Dedifferentiated amniotic fluid mesenchymal stem cell (primary cell): ENCODE measurements around the gene FAM186B.
"Not testable (repeated sequence)": the region's sequence is repeated elsewhere in the genome, so short reads cannot be mapped to it uniquely, and the experiment has no call there.

Experiments used
- DNase-seq: peaks from one replicate; pipeline ENCODE4 v3.0.0-alpha.2; 2016; ENCODE audit errors: extremely low spot score

FAM186B gene

GRCh38 chr12:49635656-49636055 is 30.2 kb upstream of the FAM186B start:
- no peak for DNase-seq

- no peak for DNase-seq
Measured at GRCh38 chr12:49635036-49635435, 29.6 kb upstream of the FAM186B start.

- DNase-seq, result no peak
Measured at GRCh38 chr12:49633703-49634345, 28.4 kb upstream of the FAM186B start.

- no peak for DNase-seq
Measured at GRCh38 chr12:49632986-49633702, 27.7 kb upstream of the FAM186B start.

GRCh38 chr12:49632401-49632800 is 27.0 kb upstream of the FAM186B start:
- no peak for DNase-seq

GRCh38 chr12:49631336-49631907 is 26.0 kb upstream of the FAM186B start:
- DNase-seq, result no peak

- no peak for DNase-seq
Measured at GRCh38 chr12:49627752-49628360, 22.4 kb upstream of the FAM186B start.

- DNase-seq, result no peak
Measured at GRCh38 chr12:49626836-49627235, 21.4 kb upstream of the FAM186B start.

- DNase-seq, result no peak
Measured at GRCh38 chr12:49626169-49626835, 20.9 kb upstream of the FAM186B start.

GRCh38 chr12:49624921-49625577 is 19.6 kb upstream of the FAM186B start:
- no peak for DNase-seq

GRCh38 chr12:49623142-49623904 is 17.9 kb upstream of the FAM186B start, which contains the start of gene PRPF40B:
PRPF40B (plus strand) TSS chr12:49623561; CDS start chr12:49623591, 30 bp downstream.
- peak; percentile 59 for DNase-seq

- no peak for DNase-seq
Measured at GRCh38 chr12:49622501-49623141, 17.2 kb upstream of the FAM186B start.

GRCh38 chr12:49621651-49622500 is 16.4 kb upstream of the FAM186B start:
- no peak for DNase-seq

GRCh38 chr12:49619286-49619685 is 13.8 kb upstream of the FAM186B start:
- DNase-seq, result no peak

- no peak for DNase-seq
Measured at GRCh38 chr12:49618576-49618975, 13.1 kb upstream of the FAM186B start.

- no peak for DNase-seq
Measured at GRCh38 chr12:49616533-49617219, 11.2 kb upstream of the FAM186B start.

- DNase-seq, result no peak
Measured at GRCh38 chr12:49615725-49616124, 10.3 kb upstream of the FAM186B start.

- DNase-seq, result no peak
Measured at GRCh38 chr12:49612210-49612609, 6.8 kb upstream of the FAM186B start.

- not testable (repeated sequence) for DNase-seq
Measured at GRCh38 chr12:49610785-49611184, 5.3 kb upstream of the FAM186B start.
